Measurements from ENCODE around the gene PTS.

PTS gene

DNA sequence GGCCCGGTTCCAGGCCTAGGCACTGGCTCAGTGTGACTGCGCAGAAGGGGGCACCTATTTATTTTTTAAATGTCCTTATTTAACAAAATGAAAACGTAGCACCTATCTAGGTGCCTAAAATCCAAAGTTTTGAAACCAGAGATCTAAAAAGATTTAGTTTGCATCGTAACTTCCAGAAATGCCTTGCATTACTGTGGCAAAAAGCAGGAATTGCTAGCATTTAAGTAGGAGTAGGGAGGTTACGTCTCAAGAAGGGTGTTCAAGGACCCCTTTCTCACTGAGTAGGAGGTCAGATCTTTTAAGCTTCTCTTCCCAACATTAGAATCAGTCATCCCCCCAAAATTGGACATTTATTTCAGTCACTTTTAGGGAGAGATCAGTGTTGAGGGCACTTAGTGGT lies 42.2 kb downstream of the PTS start:
- no peak for FAIRE-seq

DNA sequence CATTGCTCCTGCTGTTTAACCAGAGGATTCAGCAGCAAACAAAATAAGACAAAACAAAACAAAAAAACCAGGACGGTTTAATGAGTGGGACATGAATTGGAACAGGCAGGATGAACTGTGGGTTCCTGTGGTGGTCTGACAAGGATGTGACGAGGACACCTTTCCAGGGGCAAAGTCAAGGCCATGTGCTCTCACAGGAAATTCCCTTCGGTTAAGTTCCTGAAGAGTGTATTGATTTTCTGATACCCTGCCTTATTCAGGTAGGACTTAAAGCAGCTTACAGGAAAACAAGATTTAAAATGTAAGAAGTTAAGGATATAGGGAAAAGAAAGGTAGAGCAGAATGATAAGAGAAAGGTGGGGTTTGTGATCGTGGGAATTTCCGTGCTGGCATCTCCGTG lies 42.9 kb downstream of the PTS start:
- FAIRE-seq = no peak

DNA sequence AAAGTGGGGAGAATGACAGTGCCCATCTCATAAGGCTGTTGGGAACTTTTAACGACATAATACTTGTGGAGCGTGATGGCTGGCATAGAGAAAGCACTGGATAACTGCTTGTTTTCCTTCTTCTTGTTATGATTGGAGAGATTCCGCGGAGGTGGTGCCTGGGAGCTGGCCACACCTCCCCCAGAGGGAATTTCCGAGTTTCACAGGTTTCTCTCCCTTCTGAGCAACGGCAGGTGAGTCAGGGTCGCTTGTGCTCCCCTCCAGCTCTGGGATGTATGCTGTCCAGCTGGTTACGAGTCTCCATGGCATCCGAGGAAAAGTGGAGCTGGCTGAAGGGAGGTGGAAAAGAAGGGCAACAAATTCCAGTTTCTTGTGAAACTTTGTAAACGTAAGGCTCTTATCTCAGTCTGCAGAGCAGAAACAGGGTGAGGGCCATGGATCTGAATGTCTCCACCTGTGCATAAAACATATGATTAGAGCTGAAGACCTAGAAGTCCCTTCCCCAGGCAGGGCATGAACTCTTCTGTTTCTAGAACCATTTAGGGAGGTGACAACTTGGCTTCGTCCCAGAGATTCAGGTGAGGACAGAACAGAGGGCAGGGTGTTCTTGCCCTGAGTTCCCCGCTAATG lies 44.4 kb downstream of the PTS start:
- FAIRE-seq = no peak

DNA sequence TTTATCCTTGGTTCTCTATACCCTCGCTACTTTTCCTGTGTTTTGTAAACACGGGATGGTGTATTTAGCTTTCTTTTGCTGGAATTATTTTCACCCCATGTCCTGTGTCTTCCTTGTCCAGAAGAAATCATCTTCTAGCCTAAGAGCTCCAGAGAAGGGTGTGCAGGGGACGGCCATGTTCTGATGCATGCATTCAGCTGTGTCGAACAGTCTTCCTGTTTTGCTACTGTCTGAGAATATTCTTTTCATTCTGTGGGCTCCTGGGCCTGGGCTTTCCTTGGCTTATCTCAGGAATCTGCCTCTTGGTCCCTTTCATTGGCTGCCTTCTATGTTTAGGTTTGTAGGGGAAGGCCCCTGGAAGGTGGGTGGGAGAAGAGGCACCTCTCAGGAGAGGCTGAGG lies 45.0 kb downstream of the PTS start:
- no peak for FAIRE-seq

DNA sequence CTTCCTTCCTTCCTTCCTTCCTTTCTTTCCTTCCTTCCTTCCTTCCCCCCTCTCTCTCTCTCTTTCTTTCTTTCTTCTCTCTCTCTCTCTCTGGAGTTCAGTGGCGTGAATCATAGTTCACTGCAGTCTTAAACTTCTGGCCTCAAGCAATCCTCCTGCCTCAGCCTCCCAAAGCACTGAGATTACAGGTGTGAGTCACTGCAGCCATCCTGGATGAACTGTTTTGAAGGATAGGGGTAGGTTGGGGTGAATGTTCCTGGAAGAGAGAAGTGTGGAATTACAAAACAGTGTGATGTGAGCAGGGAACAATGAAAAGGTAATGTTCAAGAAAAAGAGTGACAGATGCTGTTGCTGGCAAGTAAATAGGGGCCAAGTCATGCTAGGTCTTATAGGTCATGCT lies 46.8 kb downstream of the PTS start:
- FAIRE-seq = no peak

DNA sequence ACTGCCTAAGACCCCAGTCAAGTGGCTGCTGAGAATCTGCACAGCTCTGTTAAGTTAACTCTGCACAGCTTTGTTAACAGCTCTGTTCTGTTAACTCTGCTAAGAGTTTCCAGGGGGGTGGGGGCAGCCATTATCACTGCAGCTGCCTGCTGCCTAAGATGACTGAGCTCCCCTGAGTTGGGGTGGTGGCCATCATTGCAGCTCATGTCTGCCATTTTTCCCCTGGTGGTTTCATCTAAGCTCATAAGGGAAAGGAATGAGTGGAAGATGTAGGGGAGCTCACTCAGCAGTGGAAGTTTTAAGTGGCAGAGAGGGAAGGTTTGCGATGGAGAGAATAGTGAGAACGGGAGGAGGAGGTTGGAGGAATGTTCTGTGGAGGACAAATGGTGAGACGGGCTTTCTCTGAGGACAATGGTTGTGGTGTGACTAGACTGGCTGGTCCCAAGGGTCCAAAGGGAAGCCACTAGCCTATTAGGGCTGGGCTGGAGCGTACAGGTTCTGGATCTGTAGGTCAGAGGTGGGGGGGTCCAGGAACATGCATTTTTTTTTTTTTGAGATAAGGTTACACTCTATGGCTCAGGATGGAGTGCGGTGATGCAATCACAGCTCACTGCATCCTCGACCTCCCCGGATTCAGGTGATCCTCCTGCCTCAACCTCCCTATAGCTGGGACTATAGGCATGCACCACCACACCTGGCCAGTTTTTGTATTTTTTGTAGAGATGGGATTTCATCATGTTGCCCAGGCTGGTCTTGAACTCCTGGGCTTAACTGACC lies 48.0 kb downstream of the PTS start:
- no peak for FAIRE-seq

DNA sequence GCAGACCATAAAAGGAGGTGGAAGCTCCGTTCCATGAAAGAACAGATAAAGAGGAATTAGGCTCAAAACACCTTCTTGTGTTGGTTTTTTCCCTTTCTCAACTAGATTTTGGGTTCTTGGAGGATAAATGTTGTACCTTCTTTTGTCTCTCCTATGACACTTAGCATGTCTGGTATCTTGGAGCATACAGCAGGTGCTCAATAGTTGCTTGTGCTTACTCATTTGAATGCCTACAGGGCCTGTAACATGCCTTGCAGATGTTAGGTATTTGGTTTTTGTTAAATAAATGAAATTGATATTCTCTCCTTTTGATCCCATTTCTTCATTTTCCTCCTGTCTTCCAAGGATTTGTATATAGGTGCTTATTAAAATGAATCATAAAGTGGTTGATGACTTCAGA lies 50.8 kb downstream of the PTS start:
- FAIRE-seq = no peak

DNA sequence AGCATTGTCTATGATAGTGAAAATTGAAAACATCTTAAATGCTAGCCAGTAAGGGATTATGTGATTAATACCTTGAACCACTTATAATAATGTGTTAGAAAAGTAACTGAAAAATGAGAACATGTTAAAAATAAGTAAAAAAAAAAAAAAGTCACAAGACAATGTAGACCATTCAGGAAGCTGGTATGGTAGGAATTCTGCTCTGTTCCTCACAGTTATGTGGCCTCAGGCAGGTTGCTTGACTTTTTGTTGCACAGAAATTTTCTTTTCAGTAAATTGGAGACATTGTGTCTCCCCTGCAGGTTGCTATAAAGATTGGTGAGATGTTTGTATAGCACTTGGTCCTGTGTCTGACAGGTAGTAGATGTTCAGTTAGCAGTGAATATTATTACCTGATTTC lies 51.7 kb downstream of the PTS start:
- no peak for FAIRE-seq

DNA sequence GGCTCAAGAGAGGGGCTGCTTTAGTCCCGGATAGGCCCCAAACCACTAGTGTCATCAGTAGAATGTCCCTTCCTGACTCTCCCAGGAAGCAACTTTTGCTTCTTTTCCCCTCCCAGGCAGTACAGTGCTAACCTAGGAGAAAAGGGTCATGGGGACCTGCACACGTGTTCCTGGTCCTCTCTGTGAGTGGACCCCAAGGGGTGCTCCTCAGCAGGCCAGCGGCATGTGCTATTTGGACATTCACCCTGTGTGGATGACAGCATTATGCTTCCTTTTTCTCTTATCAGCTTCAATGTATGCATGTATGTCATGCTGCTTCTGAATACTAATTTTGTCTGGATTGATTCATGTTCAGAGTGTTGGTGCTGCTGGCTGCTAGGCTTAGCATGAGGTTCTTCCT lies 52.6 kb downstream of the PTS start:
- no peak for FAIRE-seq

DNA sequence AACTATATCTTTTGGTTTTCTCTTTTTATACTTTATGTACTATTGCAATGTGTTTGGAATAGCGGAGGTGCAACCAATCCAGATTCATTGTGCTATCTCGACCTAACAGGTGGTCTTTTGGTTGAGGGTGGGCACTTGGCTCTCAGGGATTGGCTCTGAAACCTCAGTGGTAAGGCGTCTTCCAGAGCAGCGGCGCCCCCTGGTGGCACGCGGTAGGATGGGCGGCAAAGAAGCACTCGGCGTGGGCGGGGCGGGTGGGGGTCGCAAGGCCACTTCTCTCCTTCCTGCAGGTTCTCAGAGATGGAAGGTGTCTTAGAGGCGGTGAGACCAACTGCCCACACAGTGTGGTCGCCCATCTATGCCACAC lies 53.7 kb downstream of the PTS start:
- no peak for FAIRE-seq

DNA sequence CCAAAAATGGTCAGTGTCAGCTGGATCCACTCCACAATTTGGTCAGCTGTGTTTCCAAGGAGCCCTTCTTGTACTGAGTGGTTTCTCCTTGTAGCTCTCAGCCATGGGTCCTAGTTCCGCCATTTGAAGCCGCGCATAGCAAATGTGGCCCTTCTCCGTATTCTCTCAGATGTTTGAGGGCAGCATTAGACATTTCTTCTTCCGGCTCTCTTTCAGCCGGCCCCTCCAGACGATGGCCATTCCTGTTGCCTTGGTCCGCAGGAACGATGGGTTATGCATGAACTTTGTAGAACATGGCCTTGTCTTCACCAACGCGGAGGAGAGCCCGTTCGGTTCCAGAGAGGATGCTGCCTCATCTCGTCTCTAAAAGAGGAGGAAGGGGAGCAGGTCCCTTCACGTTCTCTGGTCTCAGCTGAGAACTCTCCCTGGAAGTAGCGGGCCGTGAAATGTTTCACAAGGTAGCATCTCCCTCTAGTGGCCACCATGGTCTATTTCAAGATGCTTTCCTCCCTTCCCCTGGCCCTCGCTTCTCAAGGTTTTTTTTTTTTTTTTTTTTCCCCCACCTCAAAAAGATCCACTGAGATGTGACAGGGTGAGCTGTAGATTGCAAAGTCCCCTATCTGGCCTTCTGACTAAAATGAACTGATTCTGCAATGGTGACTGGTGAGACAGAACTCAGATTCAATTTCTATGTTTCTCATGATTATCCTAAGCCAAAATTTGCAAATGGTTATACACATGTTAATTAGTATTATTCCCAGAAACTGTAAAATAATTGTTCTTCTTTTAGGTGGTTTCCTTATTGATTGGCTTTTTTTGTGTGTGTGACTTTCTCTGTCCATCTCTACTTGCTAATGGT lies 54.3 kb downstream of the PTS start:
- FAIRE-seq = peak; percentile 61

DNA sequence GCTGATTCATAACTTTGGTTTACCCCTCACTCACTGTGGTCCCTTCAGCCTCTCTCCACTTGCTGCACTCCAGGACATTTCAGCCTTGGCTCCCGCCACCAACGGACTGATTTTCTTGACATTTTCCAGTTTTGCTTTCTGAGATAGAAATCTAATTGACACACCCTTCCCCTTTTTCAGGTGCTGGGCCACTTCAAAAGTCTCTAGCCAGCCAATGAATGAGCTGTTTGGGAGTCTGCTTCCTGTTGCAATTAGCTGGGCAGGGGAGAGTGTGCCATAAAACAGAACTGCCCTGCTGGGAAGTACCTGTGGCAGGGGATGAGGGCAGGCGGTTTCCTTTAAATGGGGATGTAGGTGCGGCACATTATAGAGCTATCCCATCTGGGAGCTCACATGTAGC lies 55.5 kb downstream of the PTS start:
- FAIRE-seq = no peak
